ENCODE data around the gene LYRM7.

DNA sequence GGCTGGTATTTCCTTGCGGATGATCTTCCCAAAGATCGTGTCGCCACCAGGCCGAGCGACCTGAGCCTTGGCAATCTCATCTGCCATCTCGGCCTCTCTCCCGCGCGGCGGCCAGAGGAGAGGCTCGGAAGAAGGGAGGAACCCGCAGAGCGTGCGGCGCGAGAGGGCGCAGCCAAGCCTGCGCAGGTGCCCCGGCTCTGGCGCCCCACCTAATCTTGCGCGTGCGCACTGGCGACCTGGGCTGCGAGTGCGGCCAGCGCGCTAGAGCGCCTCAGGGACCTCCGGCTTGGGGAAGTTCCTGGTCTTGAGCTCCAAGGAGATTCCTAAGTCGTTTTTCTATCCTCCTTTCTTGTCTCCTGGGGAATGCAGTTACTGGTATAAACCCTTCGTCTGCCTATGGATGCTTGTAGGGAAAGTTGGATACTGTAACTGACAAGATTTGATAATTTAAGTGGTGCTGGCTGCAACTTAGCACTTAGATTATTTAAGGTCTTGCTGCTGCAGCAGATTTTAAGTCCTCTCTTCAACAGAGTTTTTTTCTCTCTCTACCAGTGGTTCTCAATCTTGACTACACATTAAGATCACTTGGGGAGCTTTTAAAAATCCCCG, 5.5 kb upstream of the LYRM7 start, which contains the start of gene HINT1:
- TF ChIP-seq, protein P1, sequence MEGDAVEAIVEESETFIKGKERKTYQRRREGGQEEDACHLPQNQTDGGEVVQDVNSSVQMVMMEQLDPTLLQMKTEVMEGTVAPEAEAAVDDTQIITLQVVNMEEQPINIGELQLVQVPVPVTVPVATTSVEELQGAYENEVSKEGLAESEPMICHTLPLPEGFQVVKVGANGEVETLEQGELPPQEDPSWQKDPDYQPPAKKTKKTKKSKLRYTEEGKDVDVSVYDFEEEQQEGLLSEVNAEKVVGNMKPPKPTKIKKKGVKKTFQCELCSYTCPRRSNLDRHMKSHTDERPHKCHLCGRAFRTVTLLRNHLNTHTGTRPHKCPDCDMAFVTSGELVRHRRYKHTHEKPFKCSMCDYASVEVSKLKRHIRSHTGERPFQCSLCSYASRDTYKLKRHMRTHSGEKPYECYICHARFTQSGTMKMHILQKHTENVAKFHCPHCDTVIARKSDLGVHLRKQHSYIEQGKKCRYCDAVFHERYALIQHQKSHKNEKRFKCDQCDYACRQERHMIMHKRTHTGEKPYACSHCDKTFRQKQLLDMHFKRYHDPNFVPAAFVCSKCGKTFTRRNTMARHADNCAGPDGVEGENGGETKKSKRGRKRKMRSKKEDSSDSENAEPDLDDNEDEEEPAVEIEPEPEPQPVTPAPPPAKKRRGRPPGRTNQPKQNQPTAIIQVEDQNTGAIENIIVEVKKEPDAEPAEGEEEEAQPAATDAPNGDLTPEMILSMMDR (IDR thresholded peaks at IDR 0.05) = no peak
- peak in 1 of 2 donors; percentile 78 for TF ChIP-seq POLR2A (IDR thresholded peaks at IDR 0.05)
